D341Med (cell line): ENCODE data around the gene CTNNBIP1.
A peak's percentile ranks its signal among the peaks of the same experiment; 100 is the strongest.

ENCODE experiments used
- DNase-seq: peaks from one replicate; pipeline ENCODE4 v3.0.0; 2012; ENCODE audit warnings: low spot score

The CTNNBIP1 gene

GRCh38 chr1:9803003-9803918 is 106.8 kb downstream of the CTNNBIP1 start:
- peak; percentile 44 for DNase-seq

DNA sequence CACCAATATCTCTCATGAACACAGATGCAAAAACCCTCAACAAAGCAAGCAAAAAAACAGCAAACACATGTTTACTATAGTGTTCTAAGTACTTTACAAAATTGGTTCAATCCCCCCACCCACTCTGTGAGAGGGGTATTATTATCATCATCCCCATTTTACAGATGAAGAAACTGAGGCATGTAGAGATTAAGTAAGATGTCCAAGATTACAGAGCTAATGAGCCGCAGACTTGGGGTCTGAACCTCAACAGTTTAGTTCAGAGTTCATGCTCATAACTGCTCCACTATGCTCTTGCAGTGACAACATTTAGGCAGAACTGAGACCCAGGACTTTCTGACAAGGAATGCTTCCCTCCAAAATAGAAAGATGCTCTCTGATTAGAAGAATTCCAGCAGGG is 108.2 kb downstream of the CTNNBIP1 start:
- DNase-seq, result no peak
